GM06990 (cell line): Measurements from ENCODE around the gene AP1B1.

Experiments
- DNase-seq: peaks from one replicate; pipeline ENCODE4 v3.0.0-alpha.2; 2011; ENCODE audit not compliant: insufficient read length; ENCODE audit errors: extremely low read depth
- H3K27me3 ChIP-seq: replicated peaks from 2 replicates; pipeline ENCODE4 v1.6.0; 2011; ENCODE audit warnings: low read length; ENCODE audit not compliant: control insufficient read depth, insufficient read depth
- H3K36me3 ChIP-seq: 2 replicates; pipeline ENCODE4 v1.5.1; 2011; ENCODE audit warnings: low read length; ENCODE audit not compliant: control insufficient read depth, insufficient read depth
- H3K4me3 ChIP-seq: replicated peaks from 2 replicates; pipeline ENCODE4 v1.5.1; 2011; ENCODE audit warnings: low read depth, mild to moderate bottlenecking, control low read depth, low read length
- TF ChIP-seq, protein P1 (sequence below): IDR thresholded peaks from 2 replicates; pipeline ENCODE4 v1.5.1; 2011; ENCODE audit warnings: low read length, control low read depth, mild to moderate bottlenecking, inconsistent platforms; ENCODE audit not compliant: insufficient read depth, poor library complexity, severe bottlenecking

AP1B1 gene

GRCh38 chr22:29383740-29384139 is 4.6 kb downstream of the AP1B1 start:
- no peaks in the 10 kb centered on the region for H3K27me3 ChIP-seq
- TF ChIP-seq, protein P1, sequence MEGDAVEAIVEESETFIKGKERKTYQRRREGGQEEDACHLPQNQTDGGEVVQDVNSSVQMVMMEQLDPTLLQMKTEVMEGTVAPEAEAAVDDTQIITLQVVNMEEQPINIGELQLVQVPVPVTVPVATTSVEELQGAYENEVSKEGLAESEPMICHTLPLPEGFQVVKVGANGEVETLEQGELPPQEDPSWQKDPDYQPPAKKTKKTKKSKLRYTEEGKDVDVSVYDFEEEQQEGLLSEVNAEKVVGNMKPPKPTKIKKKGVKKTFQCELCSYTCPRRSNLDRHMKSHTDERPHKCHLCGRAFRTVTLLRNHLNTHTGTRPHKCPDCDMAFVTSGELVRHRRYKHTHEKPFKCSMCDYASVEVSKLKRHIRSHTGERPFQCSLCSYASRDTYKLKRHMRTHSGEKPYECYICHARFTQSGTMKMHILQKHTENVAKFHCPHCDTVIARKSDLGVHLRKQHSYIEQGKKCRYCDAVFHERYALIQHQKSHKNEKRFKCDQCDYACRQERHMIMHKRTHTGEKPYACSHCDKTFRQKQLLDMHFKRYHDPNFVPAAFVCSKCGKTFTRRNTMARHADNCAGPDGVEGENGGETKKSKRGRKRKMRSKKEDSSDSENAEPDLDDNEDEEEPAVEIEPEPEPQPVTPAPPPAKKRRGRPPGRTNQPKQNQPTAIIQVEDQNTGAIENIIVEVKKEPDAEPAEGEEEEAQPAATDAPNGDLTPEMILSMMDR: no peak
- no peak for DNase-seq
- no peak overlapping the region for H3K4me3 ChIP-seq
- H3K36me3 ChIP-seq: peaks cover 19% of the 10 kb centered on the region

DNA sequence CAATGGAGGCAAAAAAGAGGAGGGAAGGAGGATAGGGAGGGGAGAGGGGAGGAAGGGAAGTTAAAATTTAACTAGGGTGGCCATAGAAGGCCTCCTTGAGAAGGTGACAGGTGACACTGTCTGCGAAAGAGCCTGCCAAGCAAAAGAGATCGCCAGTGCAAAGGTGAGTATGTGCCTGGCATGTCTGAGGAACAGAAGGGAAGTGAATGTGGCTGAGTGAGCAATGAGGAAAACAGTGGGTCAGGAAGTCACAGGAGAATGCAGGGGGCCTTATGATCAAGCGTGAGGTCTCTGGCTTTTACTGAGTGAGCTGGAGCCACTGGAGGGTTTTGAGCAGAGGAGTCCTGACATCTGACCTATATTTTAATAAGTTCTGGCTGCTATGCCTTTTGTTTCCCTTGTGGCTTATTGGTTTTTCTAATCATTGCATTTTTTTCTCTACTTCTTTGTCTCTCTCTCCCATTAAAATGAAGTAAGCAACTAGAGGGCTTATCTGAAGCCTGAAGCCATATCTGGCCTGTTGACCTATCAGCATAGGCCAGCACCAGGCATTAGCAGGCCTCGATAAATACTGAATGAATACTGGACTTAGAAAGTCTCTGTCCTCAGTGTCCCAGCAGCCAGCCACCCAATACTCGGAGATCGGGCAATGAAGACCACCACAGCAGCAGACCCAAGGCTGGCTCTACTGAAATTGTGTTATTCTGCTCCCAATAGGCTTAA is 5.6 kb downstream of the AP1B1 start:
- peaks cover 23% of the 10 kb centered on the region for H3K36me3 ChIP-seq
- TF ChIP-seq, protein P1: no peak
- no peak for DNase-seq

GRCh38 chr22:29380856-29381255 is 7.5 kb downstream of the AP1B1 start:
- no peaks in the 10 kb centered on the region for H3K27me3 ChIP-seq
- no peak for DNase-seq
- H3K36me3 ChIP-seq: peaks cover 26% of the 10 kb centered on the region
- H3K4me3 ChIP-seq: no peak overlapping the region
- TF ChIP-seq, protein P1: no peak

More for the DNA sequence above, 5.6 kb downstream of the AP1B1 start:
- no peaks in the 10 kb centered on the region for H3K27me3 ChIP-seq
- no peak overlapping the region for H3K4me3 ChIP-seq

DNA sequence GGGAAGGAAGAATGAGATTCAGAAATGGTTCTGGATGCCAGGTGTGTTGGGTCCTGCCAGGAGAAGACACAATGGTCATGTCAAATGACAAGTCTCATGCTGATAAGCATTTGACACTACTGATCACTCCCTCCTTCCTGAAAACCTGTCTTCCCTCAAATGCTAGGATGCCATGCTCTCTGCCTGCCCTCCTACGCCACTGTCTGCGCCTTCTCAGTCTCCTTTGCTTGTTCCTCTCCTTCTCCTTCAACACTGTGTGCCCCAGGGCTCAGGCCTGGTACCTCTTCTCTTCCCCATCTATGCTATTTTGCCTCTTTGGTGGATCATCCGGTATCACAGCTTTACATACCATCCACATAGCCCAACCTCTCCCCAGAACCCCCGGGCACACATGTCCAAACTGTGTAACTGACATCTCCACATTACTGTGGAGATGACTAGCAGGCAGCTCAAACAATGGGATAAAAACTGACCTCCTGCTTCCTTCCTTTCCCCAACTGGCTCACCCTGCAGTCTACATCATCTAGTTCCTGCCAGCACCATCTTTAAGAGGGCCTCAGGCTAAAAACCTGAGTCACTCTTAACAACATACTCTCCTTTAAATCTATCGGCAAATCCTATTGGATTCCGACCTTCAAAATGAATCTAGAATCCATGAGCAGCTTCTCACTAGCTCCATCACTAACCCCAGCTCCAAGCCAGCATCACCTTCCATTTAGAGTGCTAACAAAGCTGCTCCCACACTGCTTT is 8.2 kb downstream of the AP1B1 start:
- DNase-seq: no peak
- no peak overlapping the region for H3K4me3 ChIP-seq
- no peaks in the 10 kb centered on the region for H3K27me3 ChIP-seq
- peaks cover 28% of the 10 kb centered on the region for H3K36me3 ChIP-seq
- TF ChIP-seq, protein P1: no peak

DNA sequence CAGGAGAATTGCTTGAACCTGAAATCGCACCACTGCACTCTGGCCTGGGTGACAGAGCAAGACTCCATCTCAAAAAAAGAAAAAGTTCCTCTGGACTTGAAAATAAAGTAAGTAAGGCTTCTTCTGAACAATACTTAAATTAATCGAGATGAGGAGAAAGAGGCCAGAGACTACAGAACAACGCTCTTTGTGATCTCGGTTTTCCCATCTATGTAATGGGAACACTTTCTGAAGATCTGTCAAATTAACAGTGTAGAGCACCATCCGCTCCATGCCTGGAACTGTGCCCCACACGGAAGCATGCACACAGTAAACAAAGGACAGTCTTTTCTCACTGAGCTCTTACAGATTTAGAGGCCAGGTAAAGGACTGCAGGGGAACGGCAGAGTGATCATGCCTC is 9.1 kb downstream of the AP1B1 start:
- TF ChIP-seq, protein P1: no peak
- peaks cover 24% of the 10 kb centered on the region for H3K36me3 ChIP-seq
- H3K4me3 ChIP-seq: no peak overlapping the region
- H3K27me3 ChIP-seq: no peaks in the 10 kb centered on the region
- no peak for DNase-seq
